Measurements from ENCODE around the gene CLBA1. TPM values are rescaled to one million over a fixed set of nuclear protein-coding genes. Genes with fewer than 3 reads are reported as not detected.

CLBA1 gene
- total and polyA plus RNA-seq, 2 experiments from 2014 or later: 1.6 to 1.8 TPM

DNA sequence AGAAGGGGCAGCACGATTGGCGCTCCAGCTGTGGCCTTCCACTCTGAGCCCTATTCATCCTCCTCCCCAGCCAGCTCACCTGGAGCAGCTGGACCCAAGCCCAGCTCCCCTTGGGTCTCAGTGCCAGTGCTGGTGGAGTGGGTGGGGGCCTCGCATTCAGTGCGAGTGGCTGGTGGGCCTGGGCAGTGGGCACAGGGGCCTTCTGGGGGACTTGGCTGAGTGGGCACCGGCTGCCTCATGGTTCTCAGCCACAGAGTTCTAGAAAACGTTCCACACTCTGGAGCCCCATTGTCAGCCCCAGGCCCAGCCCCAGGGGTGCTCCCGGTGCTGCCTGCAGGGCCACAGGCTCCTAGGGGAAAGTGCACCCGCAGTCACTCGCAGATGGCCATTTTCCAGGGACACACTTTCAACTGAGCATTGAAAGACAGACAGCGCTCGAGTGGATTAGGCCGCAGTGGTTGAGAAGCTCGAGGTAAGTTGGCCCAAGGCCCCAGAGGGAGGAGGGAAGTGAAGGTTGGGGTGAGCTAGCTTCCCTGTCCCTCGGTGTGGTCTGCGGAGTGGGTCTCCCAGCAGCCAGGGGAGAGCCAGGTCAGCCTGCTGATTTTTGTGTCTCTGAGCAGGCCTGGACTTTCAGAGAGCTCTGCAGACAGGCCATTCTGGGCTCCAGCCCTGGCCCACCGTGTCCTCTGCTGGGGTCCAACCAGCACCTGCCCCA, 3.8 kb downstream of the CLBA1 start:
- no peak overlapping the region for H2AFZ ChIP-seq
- no peak overlapping the region for H3K27ac ChIP-seq (ENCODE audit: low read depth)
- no peak overlapping the region for H3K4me2 ChIP-seq
- Mint-ChIP-seq H3K36me3 (ENCODE audit: low read depth) (peaks cover 10% of the 10 kb centered on the region; the same call in 2 of the 3 replicates), H3K27me3 (ENCODE audit: insufficient read depth, low read depth, poor library complexity) (peaks cover 13% of the 10 kb centered on the region), H3K4me3 (no peak overlapping the region), H3K9me3 (no peaks in the 10 kb centered on the region; the same call in 1 of the 3 replicates), H3K4me1 (no peaks in the 10 kb centered on the region; the same call in 2 of the 3 replicates), H3K27ac (no peak overlapping the region)
- H3K79me2 ChIP-seq (replicated peaks; ENCODE audit: insufficient read depth): no peaks in the 10 kb centered on the region
- no peaks in the 10 kb centered on the region for H3K4me1 ChIP-seq (ENCODE audit: insufficient read depth)
- H3K36me3 ChIP-seq (ENCODE audit: insufficient read depth): no peaks in the 10 kb centered on the region
- TF ChIP-seq CREB1 (CRISPR knock-in tag; IDR thresholded peaks at IDR 0.05; ENCODE audit: low read depth) (no peak), EZH2 (IDR thresholded peaks at IDR 0.05; ENCODE audit: low read depth, unreplicated experiment) (no peak), NANOG (IDR thresholded peaks at IDR 0.05; ENCODE audit: borderline replicate concordance) (no peak), ETS1 (IDR thresholded peaks at IDR 0.05) (no peak), POLR2AphosphoS5 (IDR thresholded peaks at IDR 0.05; ENCODE audit: low read depth) (no peak), JUNB (IDR thresholded peaks at IDR 0.05; ENCODE audit: unreplicated experiment) (no peak), EZH2phosphoT487 (IDR thresholded peaks at IDR 0.05; ENCODE audit: unreplicated experiment) (no peak), ZNF114 (CRISPR knock-in tag; IDR thresholded peaks at IDR 0.05) (no peak), STAT1 (IDR thresholded peaks at IDR 0.05; ENCODE audit: unreplicated experiment) (no peak), ZNF331 (CRISPR knock-in tag; IDR thresholded peaks at IDR 0.05; ENCODE audit: low read depth) (no peak)
- TF ChIP-seq, protein P1, sequence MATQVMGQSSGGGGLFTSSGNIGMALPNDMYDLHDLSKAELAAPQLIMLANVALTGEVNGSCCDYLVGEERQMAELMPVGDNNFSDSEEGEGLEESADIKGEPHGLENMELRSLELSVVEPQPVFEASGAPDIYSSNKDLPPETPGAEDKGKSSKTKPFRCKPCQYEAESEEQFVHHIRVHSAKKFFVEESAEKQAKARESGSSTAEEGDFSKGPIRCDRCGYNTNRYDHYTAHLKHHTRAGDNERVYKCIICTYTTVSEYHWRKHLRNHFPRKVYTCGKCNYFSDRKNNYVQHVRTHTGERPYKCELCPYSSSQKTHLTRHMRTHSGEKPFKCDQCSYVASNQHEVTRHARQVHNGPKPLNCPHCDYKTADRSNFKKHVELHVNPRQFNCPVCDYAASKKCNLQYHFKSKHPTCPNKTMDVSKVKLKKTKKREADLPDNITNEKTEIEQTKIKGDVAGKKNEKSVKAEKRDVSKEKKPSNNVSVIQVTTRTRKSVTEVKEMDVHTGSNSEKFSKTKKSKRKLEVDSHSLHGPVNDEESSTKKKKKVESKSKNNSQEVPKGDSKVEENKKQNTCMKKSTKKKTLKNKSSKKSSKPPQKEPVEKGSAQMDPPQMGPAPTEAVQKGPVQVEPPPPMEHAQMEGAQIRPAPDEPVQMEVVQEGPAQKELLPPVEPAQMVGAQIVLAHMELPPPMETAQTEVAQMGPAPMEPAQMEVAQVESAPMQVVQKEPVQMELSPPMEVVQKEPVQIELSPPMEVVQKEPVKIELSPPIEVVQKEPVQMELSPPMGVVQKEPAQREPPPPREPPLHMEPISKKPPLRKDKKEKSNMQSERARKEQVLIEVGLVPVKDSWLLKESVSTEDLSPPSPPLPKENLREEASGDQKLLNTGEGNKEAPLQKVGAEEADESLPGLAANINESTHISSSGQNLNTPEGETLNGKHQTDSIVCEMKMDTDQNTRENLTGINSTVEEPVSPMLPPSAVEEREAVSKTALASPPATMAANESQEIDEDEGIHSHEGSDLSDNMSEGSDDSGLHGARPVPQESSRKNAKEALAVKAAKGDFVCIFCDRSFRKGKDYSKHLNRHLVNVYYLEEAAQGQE (IDR thresholded peaks at IDR 0.05; ENCODE audit: unreplicated experiment): no peak
- TF ChIP-seq, protein P2, sequence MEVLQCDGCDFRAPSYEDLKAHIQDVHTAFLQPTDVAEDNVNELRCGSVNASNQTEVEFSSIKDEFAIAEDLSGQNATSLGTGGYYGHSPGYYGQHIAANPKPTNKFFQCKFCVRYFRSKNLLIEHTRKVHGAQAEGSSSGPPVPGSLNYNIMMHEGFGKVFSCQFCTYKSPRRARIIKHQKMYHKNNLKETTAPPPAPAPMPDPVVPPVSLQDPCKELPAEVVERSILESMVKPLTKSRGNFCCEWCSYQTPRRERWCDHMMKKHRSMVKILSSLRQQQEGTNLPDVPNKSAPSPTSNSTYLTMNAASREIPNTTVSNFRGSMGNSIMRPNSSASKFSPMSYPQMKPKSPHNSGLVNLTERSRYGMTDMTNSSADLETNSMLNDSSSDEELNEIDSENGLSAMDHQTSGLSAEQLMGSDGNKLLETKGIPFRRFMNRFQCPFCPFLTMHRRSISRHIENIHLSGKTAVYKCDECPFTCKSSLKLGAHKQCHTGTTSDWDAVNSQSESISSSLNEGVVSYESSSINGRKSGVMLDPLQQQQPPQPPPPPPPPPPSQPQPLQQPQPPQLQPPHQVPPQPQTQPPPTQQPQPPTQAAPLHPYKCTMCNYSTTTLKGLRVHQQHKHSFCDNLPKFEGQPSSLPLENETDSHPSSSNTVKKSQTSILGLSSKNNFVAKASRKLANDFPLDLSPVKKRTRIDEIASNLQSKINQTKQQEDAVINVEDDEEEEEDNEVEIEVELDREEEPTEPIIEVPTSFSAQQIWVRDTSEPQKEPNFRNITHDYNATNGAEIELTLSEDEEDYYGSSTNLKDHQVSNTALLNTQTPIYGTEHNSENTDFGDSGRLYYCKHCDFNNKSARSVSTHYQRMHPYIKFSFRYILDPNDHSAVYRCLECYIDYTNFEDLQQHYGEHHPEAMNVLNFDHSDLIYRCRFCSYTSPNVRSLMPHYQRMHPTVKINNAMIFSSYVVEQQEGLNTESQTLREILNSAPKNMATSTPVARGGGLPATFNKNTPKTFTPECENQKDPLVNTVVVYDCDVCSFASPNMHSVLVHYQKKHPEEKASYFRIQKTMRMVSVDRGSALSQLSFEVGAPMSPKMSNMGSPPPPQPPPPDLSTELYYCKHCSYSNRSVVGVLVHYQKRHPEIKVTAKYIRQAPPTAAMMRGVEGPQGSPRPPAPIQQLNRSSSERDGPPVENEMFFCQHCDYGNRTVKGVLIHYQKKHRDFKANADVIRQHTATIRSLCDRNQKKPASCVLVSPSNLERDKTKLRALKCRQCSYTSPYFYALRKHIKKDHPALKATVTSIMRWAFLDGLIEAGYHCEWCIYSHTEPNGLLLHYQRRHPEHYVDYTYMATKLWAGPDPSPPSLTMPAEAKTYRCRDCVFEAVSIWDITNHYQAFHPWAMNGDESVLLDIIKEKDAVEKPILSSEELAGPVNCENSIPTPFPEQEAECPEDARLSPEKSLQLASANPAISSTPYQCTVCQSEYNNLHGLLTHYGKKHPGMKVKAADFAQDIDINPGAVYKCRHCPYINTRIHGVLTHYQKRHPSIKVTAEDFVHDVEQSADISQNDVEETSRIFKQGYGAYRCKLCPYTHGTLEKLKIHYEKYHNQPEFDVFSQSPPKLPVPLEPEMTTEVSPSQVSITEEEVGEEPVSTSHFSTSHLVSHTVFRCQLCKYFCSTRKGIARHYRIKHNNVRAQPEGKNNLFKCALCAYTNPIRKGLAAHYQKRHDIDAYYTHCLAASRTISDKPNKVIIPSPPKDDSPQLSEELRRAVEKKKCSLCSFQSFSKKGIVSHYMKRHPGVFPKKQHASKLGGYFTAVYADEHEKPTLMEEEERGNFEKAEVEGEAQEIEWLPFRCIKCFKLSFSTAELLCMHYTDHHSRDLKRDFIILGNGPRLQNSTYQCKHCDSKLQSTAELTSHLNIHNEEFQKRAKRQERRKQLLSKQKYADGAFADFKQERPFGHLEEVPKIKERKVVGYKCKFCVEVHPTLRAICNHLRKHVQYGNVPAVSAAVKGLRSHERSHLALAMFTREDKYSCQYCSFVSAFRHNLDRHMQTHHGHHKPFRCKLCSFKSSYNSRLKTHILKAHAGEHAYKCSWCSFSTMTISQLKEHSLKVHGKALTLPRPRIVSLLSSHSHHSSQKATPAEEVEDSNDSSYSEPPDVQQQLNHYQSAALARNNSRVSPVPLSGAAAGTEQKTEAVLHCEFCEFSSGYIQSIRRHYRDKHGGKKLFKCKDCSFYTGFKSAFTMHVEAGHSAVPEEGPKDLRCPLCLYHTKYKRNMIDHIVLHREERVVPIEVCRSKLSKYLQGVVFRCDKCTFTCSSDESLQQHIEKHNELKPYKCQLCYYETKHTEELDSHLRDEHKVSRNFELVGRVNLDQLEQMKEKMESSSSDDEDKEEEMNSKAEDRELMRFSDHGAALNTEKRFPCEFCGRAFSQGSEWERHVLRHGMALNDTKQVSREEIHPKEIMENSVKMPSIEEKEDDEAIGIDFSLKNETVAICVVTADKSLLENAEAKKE (CRISPR knock-in tag; IDR thresholded peaks at IDR 0.05): no peak
- TF ChIP-seq, protein P3, sequence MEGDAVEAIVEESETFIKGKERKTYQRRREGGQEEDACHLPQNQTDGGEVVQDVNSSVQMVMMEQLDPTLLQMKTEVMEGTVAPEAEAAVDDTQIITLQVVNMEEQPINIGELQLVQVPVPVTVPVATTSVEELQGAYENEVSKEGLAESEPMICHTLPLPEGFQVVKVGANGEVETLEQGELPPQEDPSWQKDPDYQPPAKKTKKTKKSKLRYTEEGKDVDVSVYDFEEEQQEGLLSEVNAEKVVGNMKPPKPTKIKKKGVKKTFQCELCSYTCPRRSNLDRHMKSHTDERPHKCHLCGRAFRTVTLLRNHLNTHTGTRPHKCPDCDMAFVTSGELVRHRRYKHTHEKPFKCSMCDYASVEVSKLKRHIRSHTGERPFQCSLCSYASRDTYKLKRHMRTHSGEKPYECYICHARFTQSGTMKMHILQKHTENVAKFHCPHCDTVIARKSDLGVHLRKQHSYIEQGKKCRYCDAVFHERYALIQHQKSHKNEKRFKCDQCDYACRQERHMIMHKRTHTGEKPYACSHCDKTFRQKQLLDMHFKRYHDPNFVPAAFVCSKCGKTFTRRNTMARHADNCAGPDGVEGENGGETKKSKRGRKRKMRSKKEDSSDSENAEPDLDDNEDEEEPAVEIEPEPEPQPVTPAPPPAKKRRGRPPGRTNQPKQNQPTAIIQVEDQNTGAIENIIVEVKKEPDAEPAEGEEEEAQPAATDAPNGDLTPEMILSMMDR (conservative IDR thresholded peaks at IDR 0.05; ENCODE audit: low read depth in 2 of 2): no peak
- no peaks in the 10 kb centered on the region for H3K9me2 ChIP-seq (ENCODE audit: insufficient read depth)
- ATAC-seq (no peak), DNase-seq (ENCODE audit: low spot score) (no peak)
- H3K27me3 ChIP-seq (ENCODE audit: insufficient read depth): no peaks in the 10 kb centered on the region
- no peaks in the 10 kb centered on the region for H4K20me1 ChIP-seq (replicated peaks; ENCODE audit: insufficient read depth)
- no peaks in the 10 kb centered on the region for H3F3A ChIP-seq (replicated peaks; ENCODE audit: low read depth)
- no peak overlapping the region for H3K4me3 ChIP-seq

Data from GM23338 (cell line).